ES-I3 (cell line): Measurements from ENCODE around the gene CORT.
A peak's percentile ranks its signal among the peaks of the same experiment; 100 is the strongest.
"Not testable (repeated sequence)": the region's sequence is repeated elsewhere in the genome, so short reads cannot be mapped to it uniquely, and the experiment has no call there.

ENCODE experiments used
- H3K36me3 ChIP-seq: 2 replicates; pipeline ENCODE4 v1.6.1; 2013; ENCODE audit warnings: mild to moderate bottlenecking, low read length, control low read depth, moderate library complexity; ENCODE audit not compliant: insufficient read depth
- H3K4me1 ChIP-seq: 2 replicates; pipeline ENCODE4 v1.6.1; 2013; ENCODE audit warnings: mild to moderate bottlenecking, control low read depth, low read length; ENCODE audit not compliant: insufficient read depth
- H3K9ac ChIP-seq: 2 replicates; pipeline ENCODE4 v1.6.1; 2013; ENCODE audit warnings: low read depth, mild to moderate bottlenecking, low read length, moderate library complexity
- H3K9me3 ChIP-seq: 2 replicates; pipeline ENCODE4 v1.6.1; 2013; ENCODE audit warnings: mild to moderate bottlenecking, low read length, moderate library complexity; ENCODE audit not compliant: control insufficient read depth, insufficient read depth

Gene CORT

DNA sequence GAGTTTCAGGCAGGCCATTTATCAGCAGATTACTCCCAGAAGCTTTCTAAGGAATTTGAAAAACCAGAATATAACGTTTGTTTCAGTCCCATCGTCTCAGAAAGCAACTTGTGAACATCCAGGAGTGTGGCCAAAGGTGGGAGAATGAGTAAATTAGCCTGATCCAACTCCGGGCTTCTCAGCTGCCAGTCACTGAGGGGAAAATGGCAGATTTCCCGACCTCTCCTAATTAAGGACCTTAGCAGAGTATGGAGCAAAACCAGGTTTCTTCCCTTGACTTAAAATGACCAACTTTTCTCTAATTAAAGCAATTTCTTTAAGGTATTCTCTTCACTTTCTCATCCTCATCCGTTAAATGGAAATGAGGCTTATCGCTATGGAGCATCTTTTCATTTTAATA is 1.0 kb downstream of the CORT start:
- no peaks in the 10 kb centered on the region for H3K9me3 ChIP-seq
- peaks cover 14% of the 10 kb centered on the region for H3K4me1 ChIP-seq
- H3K36me3 ChIP-seq = no peaks in the 10 kb centered on the region
- H3K9ac ChIP-seq = no peak overlapping the region

DNA sequence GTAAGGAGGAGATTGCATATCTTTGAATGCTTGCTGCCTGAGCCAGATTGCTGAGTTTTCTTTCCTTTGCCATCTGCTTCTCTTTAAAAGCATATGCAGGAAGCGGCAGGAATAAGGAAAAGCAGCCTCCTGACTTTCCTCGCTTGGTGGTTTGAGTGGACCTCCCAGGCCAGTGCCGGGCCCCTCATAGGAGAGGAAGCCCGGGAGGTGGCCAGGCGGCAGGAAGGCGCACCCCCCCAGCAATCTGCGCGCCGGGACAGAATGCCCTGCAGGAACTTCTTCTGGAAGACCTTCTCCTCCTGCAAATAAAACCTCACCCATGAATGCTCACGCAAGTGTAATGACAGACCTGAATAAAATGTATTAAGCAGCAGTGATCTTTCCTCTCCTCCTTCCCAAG is 1.5 kb downstream of the CORT start:
- Histone ChIP-seq H3K9ac (peak overlapping the region; percentile 2; the same call in 1 of the 2 replicates), H3K4me1 (peaks cover 14% of the 10 kb centered on the region), H3K9me3 (no peaks in the 10 kb centered on the region), H3K36me3 (no peaks in the 10 kb centered on the region)

DNA sequence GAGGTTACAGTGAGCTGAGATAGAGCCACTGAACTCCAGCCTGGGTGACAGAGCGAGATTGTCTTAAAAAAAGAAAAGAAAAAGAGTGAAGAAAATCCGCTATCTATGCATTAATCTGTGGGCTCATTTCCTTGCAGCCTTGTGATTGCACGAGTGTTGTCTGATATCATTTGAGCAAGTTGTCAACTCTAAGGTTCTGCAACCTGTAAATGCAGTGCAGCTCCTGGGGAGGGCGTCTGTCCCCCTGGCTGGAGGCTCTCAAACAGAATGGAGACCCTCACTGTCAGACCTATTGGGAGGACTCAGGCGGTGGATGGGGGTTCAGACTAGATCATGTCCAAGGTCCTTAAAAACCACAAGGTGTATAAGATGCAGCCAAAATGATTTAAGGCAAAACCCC is 6.2 kb downstream of the CORT start:
- Histone ChIP-seq H3K9me3 (no peaks in the 10 kb centered on the region), H3K9ac (no peak overlapping the region), H3K4me1 (peaks cover 11% of the 10 kb centered on the region), H3K36me3 (peaks cover 1% of the 10 kb centered on the region; the same call in 1 of the 2 replicates)

DNA sequence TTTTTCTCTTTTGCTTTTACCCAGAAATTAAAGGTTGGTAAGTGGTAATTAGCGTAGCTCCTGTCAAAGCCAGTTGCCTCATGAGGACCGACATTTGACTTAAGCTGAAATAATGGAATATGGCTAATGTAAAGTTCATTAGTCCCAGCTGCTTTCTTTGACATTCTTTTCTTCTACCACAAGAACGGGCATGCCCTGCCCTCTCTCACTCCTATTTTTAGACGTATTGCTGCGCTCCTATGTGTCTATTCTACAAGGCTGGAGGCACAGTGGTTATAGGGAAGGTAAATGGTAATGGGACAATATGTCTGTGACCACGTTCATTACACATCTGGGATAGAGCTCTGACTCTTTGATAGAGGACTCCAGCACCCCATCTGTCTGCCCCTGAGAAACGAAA is 6.8 kb downstream of the CORT start:
- no peaks in the 10 kb centered on the region for H3K9me3 ChIP-seq
- H3K36me3 ChIP-seq = peaks cover 5% of the 10 kb centered on the region; the same call in 1 of the 2 replicates
- no peak overlapping the region for H3K9ac ChIP-seq
- 0 out of 2 replicates have a peak, but pooled peaks cover 5% of the 10 kb centered on the region for H3K4me1 ChIP-seq

- H3K9ac ChIP-seq, H3K36me3 ChIP-seq, H3K4me1 ChIP-seq, H3K9me3 ChIP-seq: not testable (repeated sequence)
These were observed 7.6 kb downstream of the CORT start for GRCh38 chr1:10457462-10457861.

GRCh38 chr1:10457875-10458274 is 8.0 kb downstream of the CORT start:
- H3K9ac ChIP-seq = no peak overlapping the region
- H3K4me1 ChIP-seq = 0 out of 2 replicates have a peak, but pooled peaks cover 3% of the 10 kb centered on the region
- H3K36me3 ChIP-seq = peaks cover 5% of the 10 kb centered on the region
- H3K9me3 ChIP-seq = no peaks in the 10 kb centered on the region

DNA sequence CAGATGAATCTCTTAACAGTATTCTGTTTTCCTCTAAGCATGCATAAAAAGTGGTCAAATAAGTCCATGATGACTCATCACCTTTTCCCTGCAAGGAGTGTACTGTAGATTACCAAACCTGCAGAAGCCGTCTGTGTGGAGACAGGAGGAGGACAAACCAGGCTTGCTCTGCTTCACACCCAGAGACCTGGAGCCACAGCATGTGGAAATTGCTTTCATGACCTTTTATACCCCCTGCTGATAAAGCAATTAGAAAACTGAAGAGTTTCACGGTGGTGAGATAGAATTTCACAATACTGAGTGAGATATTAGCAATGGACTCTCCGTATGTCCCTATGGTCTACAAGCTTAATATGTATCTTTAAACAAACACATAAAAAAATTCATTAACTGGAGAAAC is 9.4 kb downstream of the CORT start:
- 0 out of 2 replicates have a peak, but pooled peaks cover 3% of the 10 kb centered on the region for H3K4me1 ChIP-seq
- no peak overlapping the region; the same call in 1 of the 2 replicates for H3K9ac ChIP-seq
- H3K36me3 ChIP-seq = peaks cover 5% of the 10 kb centered on the region
- no peaks in the 10 kb centered on the region for H3K9me3 ChIP-seq

- H3K36me3 ChIP-seq = peaks cover 33% of the 10 kb centered on the region
- H3K4me1 ChIP-seq = no peaks in the 10 kb centered on the region; the same call in 1 of the 2 replicates
- no peak overlapping the region for H3K9ac ChIP-seq
- no peaks in the 10 kb centered on the region for H3K9me3 ChIP-seq
These were observed 17.2 kb downstream of the CORT start for GRCh38 chr1:10467078-10467477.

DNA sequence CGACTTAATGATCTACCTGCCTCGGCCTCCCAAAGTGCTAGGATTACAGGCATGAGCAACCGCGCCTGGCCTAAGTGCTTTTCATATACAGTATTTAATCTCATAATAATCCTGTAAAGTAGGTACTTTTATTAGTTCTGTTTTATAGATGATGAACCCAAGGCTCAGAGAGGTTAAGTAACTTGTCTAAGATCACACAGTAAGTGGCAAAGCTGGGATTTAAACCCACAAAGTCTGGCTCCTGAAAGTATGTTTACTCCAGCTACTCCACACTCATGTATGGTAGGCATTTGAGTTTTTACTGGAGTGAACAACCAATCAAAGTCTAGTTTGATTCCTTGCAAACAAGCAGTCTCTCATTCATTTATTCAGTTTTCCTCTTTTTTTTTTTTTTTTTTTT is 20.2 kb downstream of the CORT start:
- Histone ChIP-seq H3K36me3 (peaks cover 29% of the 10 kb centered on the region), H3K9me3 (no peaks in the 10 kb centered on the region), H3K9ac (no peak overlapping the region), H3K4me1 (no peaks in the 10 kb centered on the region; the same call in 1 of the 2 replicates)

- Histone ChIP-seq H3K9me3 (no peaks in the 10 kb centered on the region), H3K9ac (peak overlapping the region; percentile 95), H3K4me1 (peaks cover 5% of the 10 kb centered on the region), H3K36me3 (peaks cover 19% of the 10 kb centered on the region)
These were observed 21.8 kb downstream of the CORT start for GRCh38 chr1:10471411-10472219.

- H3K36me3 ChIP-seq = peaks cover 13% of the 10 kb centered on the region
- H3K4me1 ChIP-seq = peaks cover 5% of the 10 kb centered on the region
- H3K9ac ChIP-seq = peak within 1 kb of the TSS; percentile 95
- no peaks in the 10 kb centered on the region for H3K9me3 ChIP-seq
These were observed 22.7 kb downstream of the CORT start, which contains the start of gene DFFA for GRCh38 chr1:10472220-10473144. Gene DFFA (minus strand): TSS chr1:10472529. CDS start chr1:10472458, 71 bp downstream.

GRCh38 chr1:10473145-10473765 is 23.4 kb downstream of the CORT start:
- H3K4me1 ChIP-seq = peaks cover 5% of the 10 kb centered on the region
- H3K9ac ChIP-seq = no peak overlapping the region
- no peaks in the 10 kb centered on the region for H3K9me3 ChIP-seq
- H3K36me3 ChIP-seq = peaks cover 6% of the 10 kb centered on the region

- not testable (repeated sequence) for H3K4me1 ChIP-seq, H3K36me3 ChIP-seq, H3K9me3 ChIP-seq
- H3K9ac ChIP-seq = peak overlapping the region; percentile 94; the same call in 1 of the 2 replicates
These were observed 24.4 kb downstream of the CORT start for GRCh38 chr1:10474309-10474612.
